Activated CD8-positive, alpha-beta T cell treated with anti-CD3 and anti-CD28 coated beads for 36 hours (primary cell): ENCODE data around the gene HSD17B8. TPM values are rescaled to one million over a fixed set of nuclear protein-coding genes. Genes with fewer than 3 reads are reported as not detected.

Source experiments
- ATAC-seq: fragments of 200-7000 bp; cut with Tn5 transposase; one replicate; pipeline ENCODE4 v1.10.0; 2021; ENCODE audit warnings: mild to moderate bottlenecking, moderate library complexity
- CTCF ChIA-PET: fragments of 350-600 bp; sonication (Branson Sonifier 250); formaldehyde crosslinking; loops from one replicate; lab custom pipeline; 2021; ENCODE audit warnings: antibody characterized with exemption; lab: Charles Lee
- POLR2A ChIA-PET: fragments of 350-600 bp; sonication (Branson Sonifier 250); formaldehyde crosslinking; loops from one replicate; lab custom pipeline; 2021; ENCODE audit warnings: antibody characterized with exemption; lab: Charles Lee
- DNase-seq: peaks from one replicate; pipeline ENCODE4 v3.0.0-alpha.2; 2020
- H3K27ac Mint-ChIP-seq: one replicate; pipeline ENCODE4 v1.8.0; 2021; ENCODE audit warnings: mild to moderate bottlenecking, mixed read lengths
- H3K27me3 Mint-ChIP-seq: one replicate; pipeline ENCODE4 v1.8.0; 2021; ENCODE audit warnings: mixed read lengths
- H3K36me3 Mint-ChIP-seq: one replicate; pipeline ENCODE4 v1.8.0; 2021; ENCODE audit warnings: low read depth, mixed read lengths
- H3K4me1 Mint-ChIP-seq: one replicate; pipeline ENCODE4 v1.8.0; 2021; ENCODE audit warnings: low read depth, mixed read lengths
- H3K4me3 Mint-ChIP-seq: one replicate; pipeline ENCODE4 v1.8.0; 2021; ENCODE audit warnings: mild to moderate bottlenecking, moderate library complexity, mixed read lengths
- H3K9me3 Mint-ChIP-seq: one replicate; pipeline ENCODE4 v1.8.0; 2021; ENCODE audit warnings: mixed read lengths
- intact Hi-C: fragments of 100-400 bp; cut with micrococcal nuclease; formaldehyde crosslinking; loops from one replicate; pipeline ENCODE4 v1.10.0; 2022
- total RNA-seq, 2 experiments: library from RNA; stranded (reverse); gene quantifications; one replicate each; pipeline ENCODE4 v1.2.3, GENCODE V29; 2021
- TF ChIP-seq, protein P1 (sequence below): fragments of 200-600 bp; IDR thresholded peaks from one replicate; pipeline ENCODE4 v1.8.0; 2022; ENCODE audit warnings: antibody characterized with exemption, mild to moderate bottlenecking

HSD17B8 gene
- total RNA-seq, 2 experiments from 2014 or later = 40.6 to 42.0 TPM

DNA sequence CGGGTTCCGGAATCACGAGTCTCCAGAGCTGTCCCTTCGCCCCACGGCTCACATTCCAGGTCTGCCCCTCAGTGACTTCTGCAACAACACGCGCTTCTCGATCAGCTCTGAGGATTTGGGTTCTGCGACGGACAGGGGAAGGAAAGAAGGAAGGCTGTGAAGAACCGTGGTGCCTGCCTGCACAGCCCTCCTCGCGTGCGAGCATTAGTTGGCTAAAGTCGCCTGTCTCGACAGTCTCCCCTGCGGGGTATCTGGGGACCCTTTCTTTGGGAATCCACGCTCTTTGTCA is 44.1 kb downstream of the HSD17B8 start:
- ChIA-PET POLR2A (interaction anchor here (0.5 to 5.2 kb wide), 25 partner anchors 9 to 395 kb away, joined by 3 to 53 read pairs (median 6); partner anchors contain the start of genes B3GALT4, COL11A2, HSD17B8 and PSMB9), CTCF (interaction anchor here (0.6 to 5.2 kb wide), 46 partner anchors 10 to 356 kb away, joined by 3 to 75 read pairs (median 6); partner anchors contain the start of genes B3GALT4, HLA-DMA, HLA-DPB1 and HSD17B8)
- intact Hi-C loops = loop anchor here (2.0 to 10.0 kb wide), 4 partner anchors 36 to 244 kb away; partner anchors contain the start of gene HLA-DOA
- ATAC-seq (peak; percentile 17), DNase-seq (no peak)
- TF ChIP-seq, protein P1, sequence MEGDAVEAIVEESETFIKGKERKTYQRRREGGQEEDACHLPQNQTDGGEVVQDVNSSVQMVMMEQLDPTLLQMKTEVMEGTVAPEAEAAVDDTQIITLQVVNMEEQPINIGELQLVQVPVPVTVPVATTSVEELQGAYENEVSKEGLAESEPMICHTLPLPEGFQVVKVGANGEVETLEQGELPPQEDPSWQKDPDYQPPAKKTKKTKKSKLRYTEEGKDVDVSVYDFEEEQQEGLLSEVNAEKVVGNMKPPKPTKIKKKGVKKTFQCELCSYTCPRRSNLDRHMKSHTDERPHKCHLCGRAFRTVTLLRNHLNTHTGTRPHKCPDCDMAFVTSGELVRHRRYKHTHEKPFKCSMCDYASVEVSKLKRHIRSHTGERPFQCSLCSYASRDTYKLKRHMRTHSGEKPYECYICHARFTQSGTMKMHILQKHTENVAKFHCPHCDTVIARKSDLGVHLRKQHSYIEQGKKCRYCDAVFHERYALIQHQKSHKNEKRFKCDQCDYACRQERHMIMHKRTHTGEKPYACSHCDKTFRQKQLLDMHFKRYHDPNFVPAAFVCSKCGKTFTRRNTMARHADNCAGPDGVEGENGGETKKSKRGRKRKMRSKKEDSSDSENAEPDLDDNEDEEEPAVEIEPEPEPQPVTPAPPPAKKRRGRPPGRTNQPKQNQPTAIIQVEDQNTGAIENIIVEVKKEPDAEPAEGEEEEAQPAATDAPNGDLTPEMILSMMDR = peak; percentile 65
- no peaks in the 10 kb centered on the region for H3K9me3 Mint-ChIP-seq
- peaks cover 28% of the 10 kb centered on the region for H3K36me3 Mint-ChIP-seq
- peaks cover 34% of the 10 kb centered on the region for H3K4me1 Mint-ChIP-seq
- H3K27me3 Mint-ChIP-seq = no peaks in the 10 kb centered on the region
- peak overlapping the region; percentile 92 for H3K4me3 Mint-ChIP-seq
- H3K27ac Mint-ChIP-seq = peak overlapping the region; percentile 97

GRCh38 chr6:33248932-33249731 is 44.7 kb downstream of the HSD17B8 start:
- Mint-ChIP-seq H3K4me1 (peaks cover 34% of the 10 kb centered on the region), H3K27me3 (no peaks in the 10 kb centered on the region), H3K4me3 (peak overlapping the region; percentile 92), H3K27ac (peak overlapping the region; percentile 97), H3K36me3 (peaks cover 28% of the 10 kb centered on the region), H3K9me3 (no peaks in the 10 kb centered on the region)
- ChIA-PET POLR2A (interaction anchor here (0.5 to 5.2 kb wide), 30 partner anchors 9 to 445 kb away, joined by 3 to 53 read pairs (median 6); partner anchors contain the start of genes B3GALT4, COL11A2, HSD17B8 and RING1), CTCF (interaction anchor here (0.6 to 5.2 kb wide), 48 partner anchors 10 to 357 kb away, joined by 3 to 75 read pairs (median 6); partner anchors contain the start of genes B3GALT4, HLA-DMA, HLA-DPB1 and HSD17B8)
- intact Hi-C loops = loop anchor here (2.0 to 10.0 kb wide), 4 partner anchors 37 to 244 kb away; partner anchors contain the start of gene HLA-DOA
- DNase-seq = peak; percentile 99
- TF ChIP-seq, protein P1 = no peak
- ATAC-seq = peak; percentile 91

- peak overlapping the region; percentile 95 for H3K27ac Mint-ChIP-seq
- TF ChIP-seq, protein P1 = no peak
- peak overlapping the region; percentile 92 for H3K4me3 Mint-ChIP-seq
- intact Hi-C loops = loop anchor here (2.0 to 10.0 kb wide), 4 partner anchors 38 to 245 kb away; partner anchors contain the start of gene HLA-DOA
- no peaks in the 10 kb centered on the region for H3K27me3 Mint-ChIP-seq
- DNase-seq (peak; percentile 28), ATAC-seq (no peak)
- CTCF ChIA-PET = interaction anchor here (0.6 to 5.2 kb wide), 20 partner anchors 12 to 266 kb away, joined by 3 to 75 read pairs (median 8); partner anchors contain the start of genes RING1, RPS18, RXRB and SLC39A7
- H3K9me3 Mint-ChIP-seq = no peaks in the 10 kb centered on the region
- peaks cover 34% of the 10 kb centered on the region for H3K4me1 Mint-ChIP-seq
- POLR2A ChIA-PET = interaction anchor here (0.5 to 5.2 kb wide), 19 partner anchors 9 to 445 kb away, joined by 3 to 53 read pairs (median 6); partner anchors contain the start of genes B3GALT4, HSD17B8, RING1 and RPS18
- H3K36me3 Mint-ChIP-seq = peaks cover 28% of the 10 kb centered on the region
Measured at GRCh38 chr6:33249732-33250630, 45.5 kb downstream of the HSD17B8 start.

DNA sequence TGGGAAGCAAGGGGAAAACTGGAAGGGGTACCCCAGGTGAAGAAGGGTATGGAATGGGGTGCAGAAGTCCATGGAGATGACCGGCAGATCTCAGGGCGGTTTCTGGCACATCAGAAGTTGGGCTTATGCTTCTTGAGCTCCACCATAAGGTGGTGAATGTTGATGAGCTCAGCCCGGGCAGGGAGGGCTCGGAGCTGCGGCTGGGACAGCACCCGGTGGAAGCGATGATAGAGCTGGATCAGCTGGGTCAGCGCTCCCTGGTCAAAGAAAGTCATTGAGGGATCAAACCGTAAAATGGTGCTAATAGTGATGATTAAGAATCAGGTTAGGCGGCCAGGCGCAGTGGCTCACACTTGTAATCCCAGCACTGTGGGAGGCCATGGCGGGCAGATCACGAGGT is 46.3 kb downstream of the HSD17B8 start:
- H3K9me3 Mint-ChIP-seq = no peaks in the 10 kb centered on the region
- peak overlapping the region; percentile 95 for H3K27ac Mint-ChIP-seq
- POLR2A ChIA-PET = interaction anchor here (1.0 to 5.2 kb wide), 13 partner anchors 8 to 444 kb away, joined by 3 to 53 read pairs (median 6); partner anchors contain the start of genes B3GALT4, RING1, RPS18 and VPS52
- no peaks in the 10 kb centered on the region for H3K27me3 Mint-ChIP-seq
- DNase-seq (no peak), ATAC-seq (no peak)
- peaks cover 31% of the 10 kb centered on the region for H3K36me3 Mint-ChIP-seq
- H3K4me1 Mint-ChIP-seq = peaks cover 34% of the 10 kb centered on the region
- H3K4me3 Mint-ChIP-seq = peak overlapping the region; percentile 92
- TF ChIP-seq, protein P1 = no peak
- CTCF ChIA-PET = interaction anchor here (0.8 to 4.7 kb wide), 7 partner anchors 20 to 266 kb away, joined by 3 to 75 read pairs (median 5); partner anchors contain the start of genes RPS18, RXRB, SLC39A7 and VPS52
- intact Hi-C loops = no loop called here
